Body of pancreas (tissue), 4 donors: ENCODE results near the gene RBSN.

ENCODE experiments used
- CTCF ChIP-seq, 7 experiments: fragments of 450-650 bp in 4 of 7; fragments of 200-600 bp in 3 of 7; sonication (generic) in 3 of 7; IDR thresholded peaks; one replicate each; pipeline ENCODE4 v1.5.1; 2016 to 2019; ENCODE audit warnings: antibody characterized with exemption in 7 of 7
- POLR2A ChIP-seq, 3 donors: fragments of 450-650 bp; IDR thresholded peaks; one replicate each; pipeline ENCODE4 v1.6.1; 2016; ENCODE audit warnings: antibody characterized with exemption in 3 of 3, mild to moderate bottlenecking in 2 of 3

DNA sequence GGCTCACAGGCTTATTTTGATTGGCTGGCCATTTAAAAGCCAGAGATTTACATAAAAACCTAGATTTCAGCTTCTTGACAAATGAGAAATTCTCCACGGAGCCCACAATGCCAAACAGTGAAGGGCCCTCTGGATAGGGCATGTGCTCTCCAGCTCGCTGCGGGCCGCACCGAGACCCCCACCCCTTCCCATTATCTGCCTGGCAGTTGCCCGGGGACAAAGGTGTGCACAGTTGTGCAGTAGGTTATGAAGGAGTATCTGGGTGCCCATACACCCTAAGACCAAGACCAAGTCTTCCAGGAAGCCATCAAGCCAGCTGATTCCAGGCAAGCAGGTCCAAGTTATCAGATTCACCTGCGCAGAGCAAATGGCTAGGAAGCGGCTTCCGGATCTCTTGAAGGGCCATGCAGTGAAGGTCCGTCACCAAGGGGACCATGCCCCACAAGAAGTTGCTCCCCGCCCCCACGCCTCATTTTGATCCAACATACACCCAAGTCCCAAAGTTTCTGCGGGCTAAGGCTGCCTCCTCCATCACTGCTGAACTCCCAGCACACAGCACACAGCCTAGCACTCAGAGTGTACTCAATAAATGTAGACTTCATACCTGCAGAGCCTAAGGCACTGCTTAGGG, 35.2 kb downstream of the RBSN start:
- TF ChIP-seq CTCF (IDR thresholded peaks at IDR 0.05) = no peak
- TF ChIP-seq POLR2A (IDR thresholded peaks at IDR 0.05) = no peak
